Activated T-helper 1 cell treated with Interleukin-2 at 50 U/mL for 16 hours (primary cell): Measurements from ENCODE around the gene ITPK1.

Experiments used
- DNase-seq: peaks from one replicate; pipeline ENCODE4 v3.0.0-alpha.2; 2020; ENCODE audit warnings: low read depth

The ITPK1 gene

GRCh38 chr14:92990456-92991430 is 125.0 kb downstream of the ITPK1 start:
- DNase-seq, result no peak

- DNase-seq, result no peak
Measured at GRCh38 chr14:92988786-92989755, 126.7 kb downstream of the ITPK1 start.

GRCh38 chr14:92987713-92988510 is 127.8 kb downstream of the ITPK1 start:
- DNase-seq, result no peak

GRCh38 chr14:92987148-92987570 is 128.6 kb downstream of the ITPK1 start:
- DNase-seq, result no peak

- DNase-seq, result no peak
Measured at GRCh38 chr14:92986254-92987147, 129.2 kb downstream of the ITPK1 start.

- no peak for DNase-seq
Measured at GRCh38 chr14:92985521-92985920, 130.2 kb downstream of the ITPK1 start.

- no peak for DNase-seq
Measured at GRCh38 chr14:92984896-92985295, 130.8 kb downstream of the ITPK1 start.

GRCh38 chr14:92984082-92984788 is 131.5 kb downstream of the ITPK1 start:
- DNase-seq, result no peak

- no peak for DNase-seq
Measured at GRCh38 chr14:92982956-92983355, 132.8 kb downstream of the ITPK1 start.

GRCh38 chr14:92981726-92982125 is 134.0 kb downstream of the ITPK1 start:
- DNase-seq, result no peak

- no peak for DNase-seq
Measured at GRCh38 chr14:92980866-92981265, 134.9 kb downstream of the ITPK1 start.

- no peak for DNase-seq
Measured at GRCh38 chr14:92978229-92979021, 137.3 kb downstream of the ITPK1 start.

GRCh38 chr14:92976268-92976667 is 139.5 kb downstream of the ITPK1 start:
- DNase-seq, result no peak

GRCh38 chr14:92974541-92975345 is 141.0 kb downstream of the ITPK1 start:
- DNase-seq, result no peak

GRCh38 chr14:92973798-92974372 is 141.8 kb downstream of the ITPK1 start:
- no peak for DNase-seq

GRCh38 chr14:92973261-92973797 is 142.4 kb downstream of the ITPK1 start:
- no peak for DNase-seq

- no peak for DNase-seq
Measured at GRCh38 chr14:92971601-92972180, 144.0 kb downstream of the ITPK1 start.
